ENCODE results near the gene VIPAS39. TPM values are rescaled to one million over a fixed set of nuclear protein-coding genes. Genes with fewer than 3 reads are reported as not detected.

VIPAS39 gene
- total and polyA plus RNA-seq, 2 of the 4 experiments (the other 2 are of a cell fraction): 19.0 to 43.0 TPM

GRCh38 chr14:77491056-77491455 lies 33.7 kb upstream of the VIPAS39 start:
- H4K8ac ChIP-seq (ENCODE audit: low read depth in 2 of 2, low read length in 2 of 2): no peak overlapping the region
- intact Hi-C loops (cut with micrococcal nuclease): no loop called here
- H3K56ac ChIP-seq (ENCODE audit: extremely low read depth, insufficient read depth, low read length): no peak overlapping the region
- DNase-seq (no peak), ATAC-seq (ENCODE audit: low read depth) (no peak)
- no peaks in the 10 kb centered on the region for H3K9me3 ChIP-seq (ENCODE audit: control insufficient read depth, insufficient read depth, low read length)
- H3K4me2 ChIP-seq (ENCODE audit: low read depth, low read length): no peak overlapping the region
- in situ Hi-C loops (cut with MboI; ENCODE audit: low sequenced_read_pairs): no loop called here
- H3K9ac ChIP-seq (ENCODE audit: low read depth, low read length): no peak overlapping the region
- no peak overlapping the region for H2BK120ac ChIP-seq (ENCODE audit: low read depth, low read length)
- no peak overlapping the region for H3K14ac ChIP-seq (replicated peaks; ENCODE audit: low read depth, low read length)
- H3K4ac ChIP-seq (ENCODE audit: low read depth, low read length): no peak overlapping the region
- H4K5ac ChIP-seq (ENCODE audit: low read depth, low read length): no peak overlapping the region
- no peak overlapping the region for H2AK9ac ChIP-seq (replicated peaks; ENCODE audit: low read depth, low read length, poor library complexity)
- WGBS, 2 experiments (ENCODE audit: extremely low coverage in 2 of 2, insufficient read length in 1 of 2): 83% methylated on average over 2 of the region's 5 CpGs; no CpG with 5 or more reads in 1 of the 2 experiments
- no peak overlapping the region for H2BK5ac ChIP-seq (ENCODE audit: low read depth, low read length, poor library complexity, severe bottlenecking)
- H4K91ac ChIP-seq (ENCODE audit: insufficient read depth, low read depth, low read length): no peak overlapping the region
- no peaks in the 10 kb centered on the region for H3K79me1 ChIP-seq (ENCODE audit: low read depth in 1 of 2, low read length in 2 of 2)
- no peak overlapping the region for H3K23ac ChIP-seq (ENCODE audit: low read depth, low read length)
- H3K9me1 ChIP-seq (ENCODE audit: insufficient read depth, low read length): 0 out of 2 replicates have a peak, but pooled peaks cover 3% of the 10 kb centered on the region
- no peak overlapping the region for H3K27ac ChIP-seq (ENCODE audit: insufficient read depth, low read length)
- H4K20me1 ChIP-seq (ENCODE audit: insufficient read depth, low read length): no peaks in the 10 kb centered on the region
- H3K4me1 ChIP-seq (ENCODE audit: control insufficient read depth, insufficient read depth, low read length): no peaks in the 10 kb centered on the region
- ChIA-PET POLR2A (ENCODE audit: unreplicated experiment) (no interaction called here), CTCF (interaction anchor here (0.8 kb wide), 1 partner anchor 7 kb away, joined by 3 read pairs; the partner anchor contains the start of gene ISM2)
- no peak overlapping the region for H3K18ac ChIP-seq (ENCODE audit: low read depth, low read length)
- no peak overlapping the region for H2BK20ac ChIP-seq (ENCODE audit: low read depth, low read length)
- no peaks in the 10 kb centered on the region for H3K36me3 ChIP-seq (ENCODE audit: control insufficient read depth, insufficient read depth, low read length)
- BruUV-seq (replicated peaks): no TSS peak
- TF ChIP-seq POLR2A (IDR thresholded peaks at IDR 0.05; ENCODE audit: low read depth, low read length) (no peak), CHD1 (IDR thresholded peaks at IDR 0.05; ENCODE audit: low read depth, low read length) (no peak), MAFK (IDR thresholded peaks at IDR 0.05; ENCODE audit: low read depth, low read length) (no peak), MAZ (IDR thresholded peaks at IDR 0.05; ENCODE audit: borderline replicate concordance, low read depth, low read length) (no peak), ELK1 (IDR thresholded peaks at IDR 0.05; ENCODE audit: borderline replicate concordance, low read depth, low read length) (no peak), RFX5 (IDR thresholded peaks at IDR 0.05; ENCODE audit: low read depth, low read length) (no peak), SMC3 (IDR thresholded peaks at IDR 0.05; ENCODE audit: low read depth, low read length) (no peak), FOS (IDR thresholded peaks at IDR 0.05; ENCODE audit: low read depth, low read length) (no peak), RAD21 (IDR thresholded peaks at IDR 0.05; ENCODE audit: low read length) (no peak), USF2 (IDR thresholded peaks at IDR 0.05; ENCODE audit: low read depth, low read length) (no peak), RCOR1 (IDR thresholded peaks at IDR 0.05; ENCODE audit: insufficient replicate concordance, low read length) (no peak), CEBPB (IDR thresholded peaks at IDR 0.05; ENCODE audit: low read depth, low read length) (no peak), MXI1 (IDR thresholded peaks at IDR 0.05; ENCODE audit: borderline replicate concordance, low read depth, low read length) (no peak), CTCF (conservative IDR thresholded peaks at IDR 0.05; ENCODE audit: low read depth, low read length) (no peak), BHLHE40 (IDR thresholded peaks at IDR 0.05; ENCODE audit: low read depth, low read length) (no peak), NFE2L2 (IDR thresholded peaks at IDR 0.05; ENCODE audit: low read depth, low read length) (no peak)
- H2BK15ac ChIP-seq (ENCODE audit: low read depth, low read length): no peak overlapping the region
- no peak overlapping the region for H2AFZ ChIP-seq (replicated peaks; ENCODE audit: low read length, poor library complexity)
- dilution Hi-C loops (cut with HindIII; ENCODE audit: low sequenced_read_pairs, unreplicated experiment): no loop called here
- H3K27me3 ChIP-seq (ENCODE audit: control insufficient read depth, insufficient read depth, low read length): peaks cover 3% of the 10 kb centered on the region; the same call in 1 of the 2 replicates
- no peak overlapping the region for H2AK5ac ChIP-seq (ENCODE audit: low read depth, low read length)
- no peak overlapping the region for H3K4me3 ChIP-seq (ENCODE audit: insufficient read depth, low read depth, low read length)
